Hematopoietic multipotent progenitor cell treated with erythropoietin and hydrocortisone succinate and interleukin-3 and kit ligand, for 15 days (in vitro differentiated cells): ENCODE measurements around the gene DUS3L.
A peak's percentile ranks its signal among the peaks of the same experiment; 100 is the strongest.

Source experiments
- DNase-seq: peaks from one replicate; pipeline ENCODE4 v3.0.0-alpha.2; 2015; ENCODE audit warnings: low spot score

DUS3L gene, protein sequence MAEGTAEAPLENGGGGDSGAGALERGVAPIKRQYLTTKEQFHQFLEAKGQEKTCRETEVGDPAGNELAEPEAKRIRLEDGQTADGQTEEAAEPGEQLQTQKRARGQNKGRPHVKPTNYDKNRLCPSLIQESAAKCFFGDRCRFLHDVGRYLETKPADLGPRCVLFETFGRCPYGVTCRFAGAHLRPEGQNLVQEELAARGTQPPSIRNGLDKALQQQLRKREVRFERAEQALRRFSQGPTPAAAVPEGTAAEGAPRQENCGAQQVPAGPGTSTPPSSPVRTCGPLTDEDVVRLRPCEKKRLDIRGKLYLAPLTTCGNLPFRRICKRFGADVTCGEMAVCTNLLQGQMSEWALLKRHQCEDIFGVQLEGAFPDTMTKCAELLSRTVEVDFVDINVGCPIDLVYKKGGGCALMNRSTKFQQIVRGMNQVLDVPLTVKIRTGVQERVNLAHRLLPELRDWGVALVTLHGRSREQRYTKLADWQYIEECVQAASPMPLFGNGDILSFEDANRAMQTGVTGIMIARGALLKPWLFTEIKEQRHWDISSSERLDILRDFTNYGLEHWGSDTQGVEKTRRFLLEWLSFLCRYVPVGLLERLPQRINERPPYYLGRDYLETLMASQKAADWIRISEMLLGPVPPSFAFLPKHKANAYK

DNA sequence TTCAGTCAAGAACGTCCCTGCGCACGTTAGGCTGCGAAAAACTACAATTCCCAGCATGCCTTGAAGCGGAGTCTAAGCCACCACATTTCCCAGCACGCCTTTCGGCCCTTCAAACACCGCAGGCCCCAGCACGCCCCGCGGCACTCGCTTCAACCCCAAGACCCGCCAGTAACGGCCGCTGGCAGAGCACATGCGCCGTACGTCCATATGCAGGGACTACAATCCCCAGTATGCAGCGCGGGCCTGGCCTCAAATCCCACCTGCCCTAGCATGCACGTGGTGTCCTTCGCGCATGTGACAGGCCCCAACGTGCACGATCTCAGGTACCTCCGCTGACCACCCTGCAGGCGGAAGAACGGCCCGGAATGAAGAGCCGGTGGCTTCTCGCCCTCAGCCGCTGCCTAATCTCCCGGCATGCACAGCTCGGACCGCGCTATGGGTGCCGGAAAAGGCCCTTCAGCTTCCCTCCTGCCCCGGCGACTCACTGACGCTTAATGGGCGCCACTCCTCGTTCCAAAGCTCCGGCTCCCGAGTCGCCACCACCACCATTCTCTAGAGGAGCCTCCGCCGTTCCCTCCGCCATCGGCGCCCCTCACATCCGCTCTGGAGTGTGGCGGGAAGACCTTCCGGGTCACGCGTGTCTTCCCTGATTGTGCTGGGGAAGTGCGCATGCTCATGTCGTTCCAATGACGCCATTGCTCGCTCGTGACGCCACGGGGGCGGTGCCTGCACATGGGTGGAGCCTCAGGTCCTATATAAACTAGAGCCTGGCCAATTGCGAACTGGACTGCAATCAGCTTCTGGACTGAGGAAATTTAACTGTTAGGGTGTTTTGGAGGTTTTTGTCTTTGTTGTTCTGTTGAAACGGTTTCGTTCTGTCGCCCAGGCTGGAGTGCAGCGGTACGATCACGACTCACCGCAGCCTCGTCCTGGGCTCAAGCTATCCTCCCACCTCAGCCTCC is at the start of gene DUS3L:
Gene DUS3L (minus strand): TSS at position 605 of the 962 bp plus-strand sequence. CDS start 22 bp downstream, at position 583.
- peak; percentile 98 for DNase-seq

DNA sequence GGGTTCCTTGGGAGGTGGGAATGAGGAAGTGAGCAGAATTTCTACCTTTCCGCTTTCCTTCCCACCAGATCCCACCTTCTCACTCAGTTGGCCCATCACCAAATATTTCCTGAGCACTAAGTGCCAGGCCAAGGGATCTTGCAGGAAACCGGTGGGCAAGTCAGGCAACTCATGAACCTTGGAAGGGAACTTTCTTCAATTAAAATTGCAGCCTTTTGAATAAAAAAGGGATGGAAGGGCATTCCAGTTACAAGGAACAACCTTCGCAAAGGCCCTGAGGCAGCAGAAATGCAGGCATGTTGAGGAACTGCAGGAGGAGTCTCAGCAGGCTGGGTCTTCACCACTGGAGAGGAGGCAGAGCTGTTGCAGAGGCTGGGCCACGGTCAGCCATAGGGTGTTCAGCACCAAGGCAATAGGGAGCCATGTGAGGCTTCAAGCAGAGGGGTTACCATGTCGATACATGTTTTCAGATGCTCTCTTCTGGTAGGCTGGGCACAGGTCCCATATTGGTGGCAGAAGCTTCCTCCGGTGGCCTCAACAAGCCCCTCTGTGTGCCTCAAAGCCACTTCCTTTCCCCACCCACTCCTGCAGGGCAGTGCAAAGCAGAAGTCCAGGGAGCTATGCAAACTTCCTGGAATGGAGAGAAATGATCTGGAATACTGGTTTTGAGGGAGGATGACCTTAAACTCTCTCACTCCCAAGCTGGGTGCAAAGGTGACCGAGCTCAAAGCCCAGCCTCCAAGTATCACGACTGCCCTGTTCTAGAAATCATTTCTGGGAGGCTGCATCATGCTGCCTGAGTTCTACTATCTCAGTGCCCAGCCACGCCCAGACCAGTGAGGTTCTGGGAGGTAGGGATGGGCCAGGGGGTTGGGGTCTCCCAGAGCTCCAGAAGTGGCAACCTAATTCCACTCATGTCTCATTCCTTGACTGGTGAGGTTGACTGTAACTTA is 48.4 kb upstream of the DUS3L start, which contains the start of gene FUT6:
Gene FUT6 (minus strand): TSS at position 638 of the 953 bp plus-strand sequence. CDS start 7,135 bp downstream, outside the sequence.
- DNase-seq = no peak

DNA sequence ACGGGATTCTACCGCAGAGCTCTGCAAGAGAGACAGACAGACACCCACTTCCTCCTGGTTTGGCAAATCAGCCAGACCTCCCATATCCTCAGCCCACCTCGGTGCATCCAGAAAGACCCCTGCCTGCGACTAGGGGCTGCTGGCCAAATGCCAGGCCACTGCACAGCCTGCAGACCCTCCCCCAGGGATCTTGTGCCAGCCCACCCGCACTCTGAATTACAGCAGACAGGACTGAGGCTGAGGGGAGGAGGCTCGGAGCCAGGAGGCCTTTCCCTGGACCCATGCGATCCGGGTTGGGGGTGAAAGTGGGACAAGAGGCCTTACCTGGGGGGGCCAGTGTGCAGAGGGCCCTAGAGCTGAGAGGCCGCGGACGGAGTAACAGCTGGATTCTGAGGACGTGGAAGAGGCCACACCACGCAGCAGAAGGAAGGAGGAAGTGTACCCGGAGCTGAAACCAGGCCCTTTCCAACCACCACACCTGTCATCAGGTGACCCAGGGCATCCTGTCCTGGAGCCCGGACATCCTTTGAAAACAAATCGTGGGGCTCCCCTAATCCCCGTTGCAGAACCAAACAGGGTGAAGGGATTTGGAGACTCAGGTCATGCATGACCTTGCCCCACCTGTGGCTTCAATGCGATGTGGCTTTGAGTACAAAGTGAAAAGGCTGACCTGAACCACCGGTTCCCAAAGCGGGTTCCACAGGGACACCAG is 47.5 kb upstream of the DUS3L start:
- no peak for DNase-seq

DNA sequence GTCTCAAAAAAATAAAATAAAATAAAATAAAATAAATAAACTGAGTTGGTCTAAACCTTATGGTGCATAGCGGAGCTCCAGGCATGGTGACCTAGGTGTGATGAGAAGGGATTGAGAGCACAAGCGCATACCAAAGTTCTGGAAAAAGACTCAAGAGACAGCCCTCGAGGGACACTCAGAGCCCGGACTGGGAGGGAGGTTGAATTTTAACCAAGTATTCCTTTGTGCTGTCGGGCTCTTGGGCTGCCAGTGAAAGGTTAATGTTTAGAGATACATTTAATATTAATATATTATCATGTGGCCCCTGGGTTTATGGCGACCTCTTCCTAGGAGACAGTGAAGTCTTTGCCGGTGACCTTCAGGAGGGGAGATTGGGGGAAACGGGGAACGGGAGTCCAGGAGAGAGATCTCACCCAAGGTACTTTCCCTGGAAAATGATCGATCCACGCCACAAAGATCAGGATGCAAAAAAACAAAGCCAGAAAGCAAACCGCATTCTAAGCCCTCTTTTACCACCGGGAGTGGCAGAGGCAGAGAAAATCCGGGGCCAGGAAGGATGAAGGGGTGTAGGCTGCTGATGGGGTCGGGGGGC is 46.9 kb upstream of the DUS3L start:
- no peak for DNase-seq

DNA sequence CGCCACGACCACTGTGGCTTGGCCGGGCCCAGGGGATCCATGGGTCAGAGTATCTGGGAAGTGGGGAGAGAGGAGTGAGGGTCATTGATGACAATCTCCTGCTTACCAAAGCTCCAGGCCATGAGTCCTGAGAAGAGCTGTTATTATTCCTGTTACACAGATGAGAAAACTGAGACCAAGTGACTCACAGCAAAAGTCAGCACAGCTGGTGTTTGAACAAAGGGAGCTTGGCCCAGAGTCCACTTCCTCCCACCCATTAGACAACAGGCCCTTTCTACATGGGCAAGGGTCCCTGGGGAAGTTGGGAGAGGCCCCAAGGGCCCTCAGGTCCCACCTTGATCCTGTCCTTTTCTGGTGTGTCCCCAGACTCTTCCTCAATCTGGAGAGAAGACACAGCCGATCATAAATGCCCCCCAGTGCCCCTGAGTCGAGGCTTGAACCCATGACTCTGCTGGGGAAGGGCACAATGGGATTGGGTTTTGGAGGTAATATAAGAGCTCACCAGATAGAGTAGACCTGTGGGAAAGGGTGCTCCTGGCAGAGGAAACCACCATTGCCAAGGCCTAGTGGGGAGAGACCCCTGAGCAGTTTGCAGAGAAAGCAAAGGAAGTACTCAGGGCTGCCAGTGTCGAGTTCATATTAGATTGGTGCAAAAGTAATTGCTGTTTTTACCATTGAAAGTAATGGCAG is 41.7 kb upstream of the DUS3L start:
- DNase-seq = no peak

DNA sequence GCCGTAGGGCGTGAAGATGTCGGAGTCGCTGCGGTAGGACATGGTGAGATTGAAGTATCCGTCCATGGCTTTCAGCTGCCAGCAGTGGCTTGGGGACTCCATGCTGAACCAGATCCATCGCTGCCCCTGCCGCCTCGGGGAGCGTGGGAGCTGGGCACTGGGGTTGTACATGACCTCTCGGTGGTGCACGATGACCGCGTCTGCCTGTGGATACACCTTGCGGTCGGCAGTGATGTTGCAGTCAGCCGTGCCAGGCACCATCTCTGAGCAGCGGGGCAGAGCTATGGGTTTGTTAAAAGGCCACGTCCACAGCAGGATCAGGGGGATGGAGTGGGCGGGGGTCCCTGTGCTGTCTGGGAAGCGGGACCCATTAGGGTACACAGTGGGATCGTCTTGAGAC is 41.1 kb upstream of the DUS3L start:
- no peak for DNase-seq

DNA sequence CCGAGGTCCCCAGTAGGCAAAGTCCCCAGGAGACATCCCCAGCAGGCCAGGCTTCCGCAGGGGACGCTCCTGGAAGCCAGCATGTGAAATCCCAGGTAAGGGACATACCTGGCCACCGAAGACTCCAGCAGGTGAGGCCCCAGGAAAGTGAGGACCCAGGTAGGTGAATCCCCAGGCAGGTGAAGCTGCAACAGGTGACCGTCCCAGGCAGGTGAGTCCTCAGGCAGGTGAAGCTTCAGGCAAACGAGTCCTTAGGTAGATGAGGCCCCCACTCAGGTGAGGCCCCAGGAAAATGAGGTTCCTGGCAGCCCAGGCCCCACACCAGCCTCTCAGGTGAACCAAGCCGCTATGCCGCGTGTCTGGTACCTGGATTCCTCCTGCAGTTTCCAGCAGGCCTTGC is 40.2 kb upstream of the DUS3L start:
- no peak for DNase-seq

DNA sequence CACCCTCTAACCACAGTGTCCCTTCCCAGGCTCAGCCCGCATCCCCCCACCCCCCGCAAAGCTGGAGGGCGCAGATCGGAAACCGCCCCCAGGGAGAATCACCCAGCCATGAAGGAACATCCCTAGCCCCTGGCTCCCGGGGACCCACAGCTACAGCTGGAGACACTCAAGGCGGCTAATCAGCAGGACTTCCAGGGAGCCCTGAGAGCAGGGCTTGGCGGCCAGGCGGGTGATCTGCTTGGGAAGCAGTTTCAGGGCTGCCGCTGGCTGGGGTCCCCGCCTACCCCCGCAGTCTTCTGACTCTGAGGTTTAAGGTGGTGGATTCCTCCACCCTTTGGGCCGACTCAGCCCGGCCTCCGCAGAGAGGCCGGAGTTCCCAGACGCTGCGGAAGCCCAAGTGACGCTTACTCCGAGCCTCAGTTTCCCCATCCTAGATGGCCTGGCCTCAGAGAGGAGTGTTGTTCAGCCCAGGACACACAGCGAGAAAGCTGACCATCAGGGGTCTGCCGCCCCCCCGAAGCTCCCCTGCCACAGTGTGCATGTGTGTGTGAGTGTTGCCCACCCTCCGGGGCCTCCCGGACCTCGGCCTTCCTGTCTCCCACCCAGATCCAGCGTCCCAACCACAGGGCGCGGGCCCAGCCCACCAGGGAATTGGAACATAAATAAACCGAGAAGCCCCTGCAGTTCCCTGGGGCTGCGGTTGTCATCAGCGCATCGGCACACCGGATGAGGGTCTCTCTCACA is 38.8 kb upstream of the DUS3L start:
- DNase-seq = no peak

DNA sequence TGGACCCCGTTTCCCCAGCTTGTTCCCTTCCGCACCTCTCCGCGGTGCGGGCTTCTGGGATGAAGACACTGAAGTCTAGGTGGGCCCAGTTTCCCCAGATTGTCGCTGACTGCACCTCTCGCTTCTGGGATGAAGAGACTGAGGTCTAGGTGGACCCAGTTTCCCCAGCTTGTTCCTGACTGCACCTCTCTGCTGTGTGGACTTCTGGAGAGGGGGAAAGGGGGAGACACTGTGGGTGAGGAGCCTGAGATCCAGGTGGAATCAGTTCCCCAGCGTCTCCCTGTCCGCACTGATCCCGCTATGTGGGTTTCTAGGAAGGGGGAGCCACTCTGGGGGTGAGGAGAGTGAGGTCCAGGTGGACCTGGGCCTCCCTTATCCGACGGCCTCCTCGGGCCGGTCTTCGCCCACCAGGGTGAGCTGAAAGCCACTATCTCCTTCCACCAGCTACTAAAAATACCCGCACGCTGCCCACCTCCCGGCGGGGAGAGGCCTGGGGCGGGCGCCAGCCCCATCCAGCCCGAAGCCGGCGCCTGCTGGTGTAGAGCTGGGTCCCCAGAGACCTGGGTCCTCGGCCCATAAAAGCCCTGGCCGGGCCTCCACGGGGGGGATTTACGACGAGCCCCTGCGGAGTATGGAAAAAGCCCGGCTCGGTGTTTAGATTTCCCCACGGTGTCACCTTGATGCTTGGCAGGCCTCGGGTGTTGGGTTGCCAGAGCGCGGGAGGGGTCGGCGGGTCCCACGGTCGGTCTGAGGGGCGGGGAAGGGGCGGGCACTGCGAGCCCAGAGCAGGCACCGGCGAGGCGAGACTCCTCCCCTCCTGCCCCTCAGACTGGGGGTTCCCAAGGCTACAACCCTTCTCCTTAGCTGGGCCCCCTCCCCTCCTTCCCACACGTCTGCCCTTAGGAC is 38.0 kb upstream of the DUS3L start:
- peak; percentile 21 for DNase-seq

DNA sequence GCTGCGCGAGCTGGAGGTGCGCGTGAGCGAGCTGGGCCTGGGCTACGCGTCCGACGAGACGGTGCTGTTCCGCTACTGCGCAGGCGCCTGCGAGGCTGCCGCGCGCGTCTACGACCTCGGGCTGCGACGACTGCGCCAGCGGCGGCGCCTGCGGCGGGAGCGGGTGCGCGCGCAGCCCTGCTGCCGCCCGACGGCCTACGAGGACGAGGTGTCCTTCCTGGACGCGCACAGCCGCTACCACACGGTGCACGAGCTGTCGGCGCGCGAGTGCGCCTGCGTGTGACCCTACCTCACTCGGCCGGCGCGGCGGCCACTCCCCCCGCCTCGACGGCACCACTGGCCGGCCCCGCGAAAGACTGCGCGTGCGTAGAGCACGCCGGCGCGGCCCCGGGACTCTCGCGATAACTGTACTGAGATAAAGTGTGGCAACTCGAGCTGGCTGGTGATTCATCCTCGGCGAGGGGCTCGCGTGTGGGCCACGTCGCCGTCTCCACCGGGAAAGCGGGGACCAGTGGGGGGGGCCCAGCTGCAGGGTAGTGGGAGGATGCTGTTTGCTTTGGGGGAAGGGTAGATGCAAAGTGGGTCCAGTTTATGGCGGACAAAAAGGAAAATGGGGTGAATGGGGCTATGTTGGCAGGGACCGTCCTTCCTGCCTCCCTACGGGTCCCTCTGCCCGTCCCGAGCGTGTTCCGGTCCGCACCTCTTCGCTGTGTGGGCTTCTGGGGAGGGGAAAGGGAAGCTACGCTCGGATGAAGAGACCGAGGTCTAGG is 37.1 kb upstream of the DUS3L start:
- peak; percentile 82 for DNase-seq

DNA sequence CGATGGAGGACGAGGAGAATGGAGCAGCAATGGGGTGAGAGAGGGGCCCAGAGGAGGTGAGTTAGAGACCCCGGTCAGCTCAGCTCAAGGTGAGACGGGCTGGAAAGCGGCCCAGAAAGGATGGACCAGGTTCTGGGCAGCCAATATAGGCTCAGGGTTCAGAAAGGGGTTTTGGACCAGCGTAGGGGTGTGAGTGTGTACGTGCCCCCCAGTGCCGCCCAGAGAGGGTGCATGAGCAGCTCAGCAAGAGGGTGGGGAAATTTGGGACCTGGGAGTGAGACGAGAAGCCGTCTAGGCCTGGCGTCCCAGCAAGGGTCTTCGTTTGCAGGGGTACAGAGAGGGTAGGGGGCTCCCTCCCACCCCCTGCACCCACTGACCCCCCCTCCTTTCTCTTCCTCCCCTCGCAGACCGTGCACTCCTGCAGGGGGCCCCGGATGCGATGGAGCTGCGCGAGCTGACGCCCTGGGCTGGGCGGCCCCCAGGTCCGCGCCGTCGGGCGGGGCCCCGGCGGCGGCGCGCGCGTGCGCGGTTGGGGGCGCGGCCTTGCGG is 36.5 kb upstream of the DUS3L start:
- DNase-seq = no peak

DNA sequence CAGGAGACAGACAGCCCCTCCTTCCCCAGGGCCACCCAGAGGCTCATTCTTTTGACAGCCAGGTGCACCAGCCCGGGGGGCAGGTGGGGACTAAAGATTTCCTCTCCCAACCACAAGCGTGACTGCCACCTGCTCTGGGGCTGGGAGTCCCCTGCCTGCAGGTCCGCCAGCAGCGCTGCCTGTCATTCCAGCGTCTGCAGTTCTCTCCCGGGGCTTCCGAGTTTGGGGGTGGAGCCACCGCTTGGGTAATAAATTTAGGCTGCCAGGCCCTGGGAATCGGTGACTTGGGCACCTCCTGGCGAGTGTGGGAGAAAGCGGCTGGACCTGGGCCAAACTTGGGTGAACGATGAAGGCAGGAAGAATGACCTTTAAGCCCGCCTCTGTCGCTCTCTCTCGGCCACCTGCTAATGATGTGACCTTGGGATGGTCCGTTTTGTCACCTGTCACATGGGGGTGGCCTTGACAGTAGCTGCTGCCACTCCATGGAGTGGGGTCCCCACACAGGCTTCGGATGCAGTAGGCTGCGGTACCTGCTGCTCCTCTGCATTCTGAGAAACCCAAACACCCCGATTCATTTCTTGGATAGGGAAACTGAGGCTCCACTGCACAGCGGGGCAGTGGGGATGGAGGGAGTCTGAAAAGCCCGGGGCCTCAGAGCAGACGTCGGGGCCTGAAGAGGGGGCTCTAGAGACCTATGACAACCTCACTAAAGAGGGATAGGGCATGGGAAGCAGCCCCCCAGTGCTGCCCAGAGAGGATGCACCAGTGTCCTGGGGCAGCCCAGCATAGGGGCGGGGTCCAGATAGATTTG is 35.8 kb upstream of the DUS3L start:
- peak; percentile 13 for DNase-seq

DNA sequence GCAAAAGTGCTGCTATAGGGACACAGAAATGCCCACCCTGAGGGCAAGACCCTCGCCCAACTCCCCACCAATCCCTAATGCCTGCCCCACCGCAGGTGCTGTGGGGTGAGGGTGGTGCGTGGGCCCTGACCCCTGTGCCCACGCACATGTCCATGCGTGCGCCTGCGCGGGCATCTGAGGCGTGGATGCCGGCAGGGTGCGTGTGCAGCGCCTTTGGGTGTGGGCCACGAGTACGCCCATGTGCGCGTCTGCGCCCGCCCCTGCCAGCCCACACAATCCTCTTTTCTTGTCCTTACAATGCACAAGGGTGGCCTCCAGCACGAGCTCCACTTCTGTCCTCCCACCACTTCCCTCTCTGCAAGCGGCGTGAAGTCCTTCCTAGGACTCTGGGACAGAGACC is 34.2 kb upstream of the DUS3L start:
- no peak for DNase-seq

DNA sequence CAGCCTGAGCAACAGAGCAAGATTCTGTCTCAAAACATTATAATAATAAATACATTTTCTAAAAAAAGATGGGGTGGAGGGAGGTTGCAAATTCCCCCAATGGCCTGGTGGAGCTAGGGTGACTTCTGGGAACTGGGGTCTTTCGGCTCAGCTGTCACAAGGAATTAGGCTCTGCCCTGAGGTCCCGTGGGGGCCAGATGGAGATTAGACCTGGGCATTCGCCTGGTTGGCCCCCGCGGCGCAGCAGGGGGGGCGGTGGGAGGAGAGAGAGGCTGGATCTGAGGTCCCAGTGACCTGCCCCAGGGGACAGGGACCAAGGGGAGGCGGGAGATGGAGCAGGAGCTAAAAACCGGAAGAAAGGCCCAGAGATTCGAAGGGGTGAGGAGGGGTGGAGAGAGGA is 33.8 kb upstream of the DUS3L start:
- no peak for DNase-seq

DNA sequence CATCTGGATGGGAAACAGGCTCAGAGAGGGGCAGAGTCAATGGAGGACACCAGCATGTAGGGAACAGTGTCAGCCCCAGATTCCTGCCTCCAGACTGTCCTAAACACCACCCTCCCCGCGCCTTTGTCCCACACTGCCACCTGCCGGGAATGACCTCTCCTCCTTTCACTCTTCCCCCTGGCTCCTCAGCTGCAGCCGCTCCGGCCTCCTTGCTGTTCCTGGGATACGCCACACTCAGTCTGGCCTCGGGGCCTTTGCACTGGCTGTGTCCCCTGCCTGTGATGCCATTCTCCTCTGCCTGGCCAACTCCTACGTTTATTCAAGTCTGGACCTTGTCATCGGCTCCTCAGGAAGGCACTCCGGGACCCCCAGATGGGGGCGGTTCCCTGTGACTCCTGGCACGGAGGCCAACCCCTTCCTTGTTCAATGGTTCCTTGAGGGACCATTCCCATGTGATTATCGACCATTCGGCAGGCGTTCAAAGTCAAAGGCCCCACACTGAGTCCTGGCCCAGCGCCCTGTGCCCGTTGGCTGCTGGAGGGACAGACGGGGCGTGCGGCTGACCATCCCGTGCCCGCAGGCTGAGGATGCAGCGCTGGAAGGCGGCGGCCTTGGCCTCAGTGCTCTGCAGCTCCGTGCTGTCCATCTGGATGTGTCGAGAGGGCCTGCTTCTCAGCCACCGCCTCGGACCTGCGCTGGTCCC is 32.8 kb upstream of the DUS3L start:
- DNase-seq = no peak
